HepG2 (cell line): ENCODE data around the gene TPH1. TPM values are rescaled to one million over a fixed set of nuclear protein-coding genes. Genes with fewer than 3 reads are reported as not detected.

Experiments used
- MLLT10 ChIP-seq: sonication (generic); formaldehyde crosslinking; IDR thresholded peaks from 2 replicates; pipeline ENCODE4 v1.4.0; 2020; ENCODE audit warnings: missing genetic modification reagents
- TRAFD1 ChIP-seq: sonication (generic); formaldehyde crosslinking; IDR thresholded peaks from 2 replicates; pipeline ENCODE4 v1.5.1; 2020; ENCODE audit warnings: missing genetic modification reagents, mild to moderate bottlenecking, borderline replicate concordance
- XBP1 ChIP-seq: sonication (generic); formaldehyde crosslinking; IDR thresholded peaks from 2 replicates; pipeline ENCODE4 v1.5.0; 2020; ENCODE audit warnings: missing genetic modification reagents
- ZBTB8A ChIP-seq: sonication (generic); formaldehyde crosslinking; IDR thresholded peaks from 2 replicates; pipeline ENCODE4 v1.4.0; 2020; ENCODE audit warnings: mild to moderate bottlenecking, low read depth, missing genetic modification reagents, borderline replicate concordance
- ZFP82 ChIP-seq: sonication (generic); formaldehyde crosslinking; IDR thresholded peaks from 2 replicates; pipeline ENCODE4 v1.5.1; 2020; ENCODE audit warnings: mild to moderate bottlenecking, missing genetic modification reagents, borderline replicate concordance
- ZNF512 ChIP-seq: sonication (generic); formaldehyde crosslinking; IDR thresholded peaks from 2 replicates; pipeline ENCODE4 v1.4.0; 2020; ENCODE audit warnings: mild to moderate bottlenecking, missing genetic modification reagents
- ZNF883 ChIP-seq: sonication (generic); formaldehyde crosslinking; IDR thresholded peaks from 2 replicates; pipeline ENCODE4 v1.5.1; 2020; ENCODE audit warnings: mild to moderate bottlenecking, missing genetic modification reagents; ENCODE audit errors: not compliant biosample characterization
- polyA plus RNA-seq, 8 experiments: library from polyadenylated mRNA; depleted of rRNA in 3 of 8; stranded (reverse) in 7 of 8; unstranded in 1 of 8; fragments of >200 nt; fragmentation: Illumina TruSeq in 4 of 8; extraction: Trizol in 4 of 8; gene quantifications; 2 replicates each; pipeline versions ENCODE4 v1.2.1 to v1.2.3, GENCODE V29; 2011 to 2016; ENCODE audit warnings: low read depth in 4 of 8, missing spikeins in 1 of 8, mixed read lengths in 1 of 8; ENCODE audit not compliant: insufficient read depth in 1 of 8
- total RNA-seq, 5 experiments: library from RNA; depleted of rRNA; stranded (reverse); fragments of >200 nt; fragmentation: Illumina TruSeq; extraction: Trizol; gene quantifications; 2 replicates each; pipeline ENCODE4 v1.2.3, GENCODE V29; 2016; ENCODE audit warnings: low read depth in 1 of 5
- TF ChIP-seq, protein P1 (sequence below): sonication (generic); formaldehyde crosslinking; IDR thresholded peaks from 2 replicates; pipeline ENCODE4 v1.4.0; 2020; ENCODE audit warnings: missing genetic modification reagents
- TF ChIP-seq, protein P2 (sequence below), 2 experiments: fragments of 450-650 bp in 1 of 2; sonication (generic) in 1 of 2; formaldehyde crosslinking in 1 of 2; IDR thresholded peaks; 2 replicates each; pipeline versions ENCODE4 v1.6.1 to v1.8.0; 2016 to 2022; ENCODE audit warnings: antibody characterized with exemption in 1 of 2, mild to moderate bottlenecking in 1 of 2, missing genetic modification reagents in 1 of 2

The TPH1 gene
- total and polyA plus RNA-seq, 2 of the 13 experiments (the other 11 are each of a cell fraction or from before 2014, with no cell fraction given): 0.26 to 0.53 TPM

GRCh38 chr11:18012122-18012905, 33.8 kb downstream of the TPH1 start (continued):
- no peak for TF ChIP-seq TRAFD1 (CRISPR knock-in tag)
- TF ChIP-seq ZNF883 (CRISPR knock-in tag): peak; percentile 61
- no peak for TF ChIP-seq XBP1 (CRISPR knock-in tag)
- TF ChIP-seq, protein P1, sequence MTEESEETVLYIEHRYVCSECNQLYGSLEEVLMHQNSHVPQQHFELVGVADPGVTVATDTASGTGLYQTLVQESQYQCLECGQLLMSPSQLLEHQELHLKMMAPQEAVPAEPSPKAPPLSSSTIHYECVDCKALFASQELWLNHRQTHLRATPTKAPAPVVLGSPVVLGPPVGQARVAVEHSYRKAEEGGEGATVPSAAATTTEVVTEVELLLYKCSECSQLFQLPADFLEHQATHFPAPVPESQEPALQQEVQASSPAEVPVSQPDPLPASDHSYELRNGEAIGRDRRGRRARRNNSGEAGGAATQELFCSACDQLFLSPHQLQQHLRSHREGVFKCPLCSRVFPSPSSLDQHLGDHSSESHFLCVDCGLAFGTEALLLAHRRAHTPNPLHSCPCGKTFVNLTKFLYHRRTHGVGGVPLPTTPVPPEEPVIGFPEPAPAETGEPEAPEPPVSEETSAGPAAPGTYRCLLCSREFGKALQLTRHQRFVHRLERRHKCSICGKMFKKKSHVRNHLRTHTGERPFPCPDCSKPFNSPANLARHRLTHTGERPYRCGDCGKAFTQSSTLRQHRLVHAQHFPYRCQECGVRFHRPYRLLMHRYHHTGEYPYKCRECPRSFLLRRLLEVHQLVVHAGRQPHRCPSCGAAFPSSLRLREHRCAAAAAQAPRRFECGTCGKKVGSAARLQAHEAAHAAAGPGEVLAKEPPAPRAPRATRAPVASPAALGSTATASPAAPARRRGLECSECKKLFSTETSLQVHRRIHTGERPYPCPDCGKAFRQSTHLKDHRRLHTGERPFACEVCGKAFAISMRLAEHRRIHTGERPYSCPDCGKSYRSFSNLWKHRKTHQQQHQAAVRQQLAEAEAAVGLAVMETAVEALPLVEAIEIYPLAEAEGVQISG (CRISPR knock-in tag): no peak
- TF ChIP-seq MLLT10 (CRISPR knock-in tag): no peak
- no peak for TF ChIP-seq ZFP82 (CRISPR knock-in tag)
- peak; percentile 55; the same call in 1 of the 2 replicates for TF ChIP-seq ZBTB8A (CRISPR knock-in tag)
- TF ChIP-seq, protein P2, sequence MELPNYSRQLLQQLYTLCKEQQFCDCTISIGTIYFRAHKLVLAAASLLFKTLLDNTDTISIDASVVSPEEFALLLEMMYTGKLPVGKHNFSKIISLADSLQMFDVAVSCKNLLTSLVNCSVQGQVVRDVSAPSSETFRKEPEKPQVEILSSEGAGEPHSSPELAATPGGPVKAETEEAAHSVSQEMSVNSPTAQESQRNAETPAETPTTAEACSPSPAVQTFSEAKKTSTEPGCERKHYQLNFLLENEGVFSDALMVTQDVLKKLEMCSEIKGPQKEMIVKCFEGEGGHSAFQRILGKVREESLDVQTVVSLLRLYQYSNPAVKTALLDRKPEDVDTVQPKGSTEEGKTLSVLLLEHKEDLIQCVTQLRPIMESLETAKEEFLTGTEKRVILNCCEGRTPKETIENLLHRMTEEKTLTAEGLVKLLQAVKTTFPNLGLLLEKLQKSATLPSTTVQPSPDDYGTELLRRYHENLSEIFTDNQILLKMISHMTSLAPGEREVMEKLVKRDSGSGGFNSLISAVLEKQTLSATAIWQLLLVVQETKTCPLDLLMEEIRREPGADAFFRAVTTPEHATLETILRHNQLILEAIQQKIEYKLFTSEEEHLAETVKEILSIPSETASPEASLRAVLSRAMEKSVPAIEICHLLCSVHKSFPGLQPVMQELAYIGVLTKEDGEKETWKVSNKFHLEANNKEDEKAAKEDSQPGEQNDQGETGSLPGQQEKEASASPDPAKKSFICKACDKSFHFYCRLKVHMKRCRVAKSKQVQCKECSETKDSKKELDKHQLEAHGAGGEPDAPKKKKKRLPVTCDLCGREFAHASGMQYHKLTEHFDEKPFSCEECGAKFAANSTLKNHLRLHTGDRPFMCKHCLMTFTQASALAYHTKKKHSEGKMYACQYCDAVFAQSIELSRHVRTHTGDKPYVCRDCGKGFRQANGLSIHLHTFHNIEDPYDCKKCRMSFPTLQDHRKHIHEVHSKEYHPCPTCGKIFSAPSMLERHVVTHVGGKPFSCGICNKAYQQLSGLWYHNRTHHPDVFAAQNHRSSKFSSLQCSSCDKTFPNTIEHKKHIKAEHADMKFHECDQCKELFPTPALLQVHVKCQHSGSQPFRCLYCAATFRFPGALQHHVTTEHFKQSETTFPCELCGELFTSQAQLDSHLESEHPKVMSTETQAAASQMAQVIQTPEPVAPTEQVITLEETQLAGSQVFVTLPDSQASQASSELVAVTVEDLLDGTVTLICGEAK (IDR thresholded peaks at IDR 0.05): no peak
- TF ChIP-seq, protein P2 (CRISPR knock-in tag; IDR thresholded peaks at IDR 0.05): peak; percentile 58
- no peak for TF ChIP-seq ZNF512
